Caco-2 (cell line): ENCODE data around the gene CLDND2. TPM values are rescaled to one million over a fixed set of nuclear protein-coding genes. Genes with fewer than 3 reads are reported as not detected.

Source experiments
- BruUV-seq: library from RNA; stranded (reverse); fragments of 400-500 nt; replicated peaks from 2 replicates; lab custom pipeline; 2021; lab: Mats Ljungman, UMichigan
- CTCF ChIA-PET: fragments of 300-600 bp; sonication (Branson Sonifier 250); formaldehyde crosslinking; loops from one replicate; lab custom pipeline; 2022; ENCODE audit warnings: antibody characterized with exemption; lab: Charles Lee
- POLR2A ChIA-PET: fragments of 300-600 bp; sonication (Branson Sonifier 250); formaldehyde crosslinking; loops from one replicate; lab custom pipeline; 2022; ENCODE audit warnings: antibody characterized with exemption; lab: Charles Lee
- DNase-seq, 2 experiments: peaks; one replicate each; pipeline versions ENCODE4 v3.0.0 to v3.0.0-alpha.2; 2020 to 2022
- H3K27me3 ChIP-seq: replicated peaks from 2 replicates; pipeline ENCODE4 v1.6.0; 2011; ENCODE audit warnings: low read length; ENCODE audit not compliant: control insufficient read depth, insufficient read depth
- H3K36me3 ChIP-seq: 2 replicates; pipeline ENCODE4 v1.5.1; 2011; ENCODE audit warnings: low read length; ENCODE audit not compliant: control insufficient read depth, insufficient read depth
- H3K4me1 ChIP-seq: fragments of 250-450 bp; sonication (Bioruptor Pico); 2 replicates; pipeline ENCODE4 v1.5.1; 2020; ENCODE audit warnings: mild to moderate bottlenecking
- H3K4me3 ChIP-seq: 2 replicates; pipeline ENCODE4 v1.5.1; 2011; ENCODE audit warnings: low read depth, mild to moderate bottlenecking, control low read depth, low read length
- H3K9me3 ChIP-seq: fragments of 250-450 bp; sonication (Bioruptor Pico); 2 replicates; pipeline ENCODE4 v1.5.1; 2020; ENCODE audit warnings: mild to moderate bottlenecking, moderate library complexity
- H3K27ac Mint-ChIP-seq: one replicate; pipeline ENCODE4 v1.8.0; 2022; ENCODE audit warnings: mixed read lengths; ENCODE audit not compliant: unreplicated experiment
- H3K27me3 Mint-ChIP-seq: one replicate; pipeline ENCODE4 v1.8.0; 2022; ENCODE audit warnings: mixed read lengths; ENCODE audit not compliant: insufficient read depth, unreplicated experiment
- H3K36me3 Mint-ChIP-seq: one replicate; pipeline ENCODE4 v1.8.0; 2022; ENCODE audit warnings: mild to moderate bottlenecking, mixed read lengths; ENCODE audit not compliant: insufficient read depth, unreplicated experiment
- H3K4me1 Mint-ChIP-seq: one replicate; pipeline ENCODE4 v1.8.0; 2022; ENCODE audit warnings: low read depth, mixed read lengths; ENCODE audit not compliant: unreplicated experiment
- H3K4me3 Mint-ChIP-seq: one replicate; pipeline ENCODE4 v1.8.0; 2022; ENCODE audit warnings: mild to moderate bottlenecking, moderate library complexity, mixed read lengths; ENCODE audit not compliant: unreplicated experiment
- H3K9me3 Mint-ChIP-seq: one replicate; pipeline ENCODE4 v1.8.0; 2022; ENCODE audit warnings: mixed read lengths; ENCODE audit not compliant: unreplicated experiment
- CTCF ChIP-seq, 2 experiments: fragments of 200-600 bp in 1 of 2; IDR thresholded peaks; 1 replicate in 1 of 2; 2 replicates in 1 of 2; pipeline versions ENCODE4 v1.5.1 to v1.8.0; 2011 to 2022; ENCODE audit warnings: antibody characterized with exemption in 1 of 2, control low read depth in 1 of 2, inconsistent platforms in 1 of 2, low read depth in 1 of 2, low read length in 1 of 2, mild to moderate bottlenecking in 1 of 2, moderate library complexity in 1 of 2; ENCODE audit not compliant: insufficient read depth in 1 of 2, severe bottlenecking in 1 of 2, unreplicated experiment in 1 of 2
- intact Hi-C: fragments of 100-400 bp; cut with micrococcal nuclease; formaldehyde crosslinking; loops from one replicate; pipeline ENCODE4 v1.10.0; 2022; ENCODE audit not compliant: unreplicated experiment
- total RNA-seq: library from RNA; stranded (reverse); gene quantifications from 2 replicates; pipeline ENCODE4 v1.2.3, GENCODE V29; 2022

Gene CLDND2
- total RNA-seq, 1 experiment from 2014 or later: 1.6 TPM

- Histone ChIP-seq H3K4me1 (no peaks in the 10 kb centered on the region), H3K9me3 (no peaks in the 10 kb centered on the region), H3K27me3 (no peaks in the 10 kb centered on the region), H3K36me3 (no peaks in the 10 kb centered on the region), H3K4me3 (no peak overlapping the region)
- BruUV-seq: no TSS peak
- peaks cover 23% of the 10 kb centered on the region for H3K27me3 Mint-ChIP-seq
- DNase-seq: no peak
- no peaks in the 10 kb centered on the region for H3K9me3 Mint-ChIP-seq
- H3K36me3 Mint-ChIP-seq: no peaks in the 10 kb centered on the region
- H3K4me3 Mint-ChIP-seq: no peak overlapping the region
- TF ChIP-seq CTCF (IDR thresholded peaks at IDR 0.05; ENCODE audit: insufficient read depth in 1 of 2, low read depth in 1 of 2, low read length in 1 of 2, severe bottlenecking in 1 of 2, unreplicated experiment in 1 of 2): no peak
- ChIA-PET POLR2A (interaction anchor here (0.7 kb wide), 1 partner anchor 35 kb away, joined by 3 read pairs; no protein-coding TSS in a partner anchor), CTCF (no interaction called here)
- no peaks in the 10 kb centered on the region for H3K4me1 Mint-ChIP-seq
- no peak overlapping the region for H3K27ac Mint-ChIP-seq
- intact Hi-C loops: no loop called here
Measured at GRCh38 chr19:51323481-51324166, 45.2 kb downstream of the CLDND2 start.

GRCh38 chr19:51321799-51322198 lies 47.0 kb downstream of the CLDND2 start:
- TF ChIP-seq CTCF (IDR thresholded peaks at IDR 0.05; ENCODE audit: insufficient read depth in 1 of 2, low read depth in 1 of 2, low read length in 1 of 2, severe bottlenecking in 1 of 2, unreplicated experiment in 1 of 2): no peak
- H3K9me3 Mint-ChIP-seq: no peaks in the 10 kb centered on the region
- no peak overlapping the region for H3K4me3 ChIP-seq
- no peak overlapping the region for H3K27ac Mint-ChIP-seq
- CTCF ChIA-PET: no interaction called here
- BruUV-seq: no TSS peak
- H3K4me3 Mint-ChIP-seq: no peak overlapping the region
- POLR2A ChIA-PET: no interaction called here
- peaks cover 23% of the 10 kb centered on the region for H3K27me3 Mint-ChIP-seq
- no peaks in the 10 kb centered on the region for H3K9me3 ChIP-seq
- intact Hi-C loops: no loop called here
- H3K36me3 ChIP-seq: no peaks in the 10 kb centered on the region
- DNase-seq: no peak
- H3K4me1 Mint-ChIP-seq: no peaks in the 10 kb centered on the region
- H3K27me3 ChIP-seq: no peaks in the 10 kb centered on the region
- no peaks in the 10 kb centered on the region for H3K36me3 Mint-ChIP-seq
- H3K4me1 ChIP-seq: no peaks in the 10 kb centered on the region

- no peaks in the 10 kb centered on the region for H3K9me3 ChIP-seq
- BruUV-seq: no TSS peak
- TF ChIP-seq CTCF (IDR thresholded peaks at IDR 0.05; ENCODE audit: insufficient read depth in 1 of 2, low read depth in 1 of 2, low read length in 1 of 2, severe bottlenecking in 1 of 2, unreplicated experiment in 1 of 2): no peak
- intact Hi-C loops: no loop called here
- Mint-ChIP-seq H3K4me1 (no peaks in the 10 kb centered on the region), H3K27me3 (peaks cover 23% of the 10 kb centered on the region), H3K36me3 (no peaks in the 10 kb centered on the region), H3K9me3 (peaks cover 5% of the 10 kb centered on the region), H3K27ac (no peak overlapping the region), H3K4me3 (no peak overlapping the region)
- no peak overlapping the region for H3K4me3 ChIP-seq
- no peaks in the 10 kb centered on the region for H3K4me1 ChIP-seq
- ChIA-PET POLR2A (no interaction called here), CTCF (no interaction called here)
- DNase-seq: no peak
- no peaks in the 10 kb centered on the region for H3K36me3 ChIP-seq
- no peaks in the 10 kb centered on the region for H3K27me3 ChIP-seq
Measured at GRCh38 chr19:51320280-51320657, 48.5 kb downstream of the CLDND2 start.
